HAP-1 (cell line): Measurements from ENCODE around the gene STX12.
"Not testable (repeated sequence)": the region's sequence is repeated elsewhere in the genome, so short reads cannot be mapped to it uniquely, and the experiment has no call there.

Experiments
- DNase-seq, 2 experiments: peaks; one replicate each; pipeline ENCODE4 v3.0.0-alpha.2; 2016 to 2020; ENCODE audit warnings: low spot score in 2 of 2
- H3K27me3 ChIP-seq: fragments of 250-450 bp; sonication (Bioruptor Pico); 2 replicates; pipeline ENCODE4 v1.5.1; 2020; ENCODE audit warnings: low read depth, mild to moderate bottlenecking, moderate library complexity
- H3K36me3 ChIP-seq: fragments of 250-450 bp; sonication (Bioruptor Pico); replicated peaks from 2 replicates; pipeline ENCODE4 v1.5.1; 2020; ENCODE audit warnings: mild to moderate bottlenecking
- H3K4me1 ChIP-seq: fragments of 250-450 bp; sonication (Bioruptor Pico); 2 replicates; pipeline ENCODE4 v1.5.1; 2020; ENCODE audit warnings: mild to moderate bottlenecking
- H3K4me3 ChIP-seq: fragments of 250-450 bp; sonication (Bioruptor Pico); 2 replicates; pipeline ENCODE4 v1.5.1; 2020; ENCODE audit warnings: mild to moderate bottlenecking, moderate library complexity
- H3K9me3 ChIP-seq: fragments of 250-450 bp; sonication (Bioruptor Pico); 2 replicates; pipeline ENCODE4 v1.5.1; 2020; ENCODE audit warnings: mild to moderate bottlenecking, moderate library complexity
- in situ Hi-C: fragments of 300-500 bp; cut with MboI; formaldehyde crosslinking; loops from 3 replicates; pipeline ENCODE4 v1.14.3; 2020; ENCODE audit warnings: low sequenced_read_pairs, inconsistent platforms, mixed read lengths

Gene STX12

GRCh38 chr1:27787895-27788294 is 14.9 kb downstream of the STX12 start:
- Histone ChIP-seq H3K9me3 (no peaks in the 10 kb centered on the region), H3K36me3 (0 out of 2 replicates have a peak, but pooled peaks cover 5% of the 10 kb centered on the region), H3K4me3 (no peak overlapping the region), H3K4me1 (no peaks in the 10 kb centered on the region), H3K27me3 (no peaks in the 10 kb centered on the region)
- DNase-seq = no peak
- in situ Hi-C loops = no loop called here

DNA sequence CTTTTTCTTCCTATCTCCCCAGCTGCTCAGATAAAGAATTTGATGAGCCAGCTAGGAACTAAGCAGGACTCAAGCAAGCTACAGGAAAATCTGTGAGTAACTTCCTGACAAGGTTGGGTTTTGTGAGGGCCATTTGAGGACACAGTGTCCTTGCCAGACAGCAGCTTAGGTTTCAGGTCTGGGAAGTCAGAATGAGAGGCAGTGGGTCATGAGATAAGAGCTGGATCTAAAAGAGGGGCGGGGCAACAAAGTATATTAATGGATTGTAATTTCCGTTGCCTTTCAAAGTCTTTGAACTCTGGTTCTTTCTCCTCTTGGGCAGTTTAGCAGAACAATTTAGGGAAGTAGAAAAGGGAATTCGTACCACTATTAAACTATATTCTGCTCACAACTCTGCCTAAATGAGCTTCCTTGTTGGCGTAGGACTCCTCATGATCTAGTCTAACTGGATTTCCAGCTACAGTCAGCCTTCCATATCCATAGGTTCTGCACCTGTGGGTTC is 16.6 kb downstream of the STX12 start:
- H3K4me3 ChIP-seq = no peak overlapping the region
- in situ Hi-C loops = no loop called here
- no peak for DNase-seq
- 0 out of 2 replicates have a peak, but pooled peaks cover 5% of the 10 kb centered on the region for H3K36me3 ChIP-seq
- H3K27me3 ChIP-seq = no peaks in the 10 kb centered on the region
- H3K9me3 ChIP-seq = no peaks in the 10 kb centered on the region
- no peaks in the 10 kb centered on the region for H3K4me1 ChIP-seq

GRCh38 chr1:27790270-27790669 is 17.3 kb downstream of the STX12 start:
- in situ Hi-C loops, H3K9me3 ChIP-seq, H3K4me1 ChIP-seq, H3K36me3 ChIP-seq, DNase-seq, H3K4me3 ChIP-seq, H3K27me3 ChIP-seq: not testable (repeated sequence)

GRCh38 chr1:27795601-27796000 is 22.6 kb downstream of the STX12 start:
- Histone ChIP-seq H3K36me3 (peaks cover 14% of the 10 kb centered on the region; the same call in 1 of the 2 replicates), H3K27me3 (no peaks in the 10 kb centered on the region), H3K9me3 (no peaks in the 10 kb centered on the region), H3K4me3 (no peak overlapping the region), H3K4me1 (no peaks in the 10 kb centered on the region)
- in situ Hi-C loops = no loop called here
- no peak for DNase-seq

DNA sequence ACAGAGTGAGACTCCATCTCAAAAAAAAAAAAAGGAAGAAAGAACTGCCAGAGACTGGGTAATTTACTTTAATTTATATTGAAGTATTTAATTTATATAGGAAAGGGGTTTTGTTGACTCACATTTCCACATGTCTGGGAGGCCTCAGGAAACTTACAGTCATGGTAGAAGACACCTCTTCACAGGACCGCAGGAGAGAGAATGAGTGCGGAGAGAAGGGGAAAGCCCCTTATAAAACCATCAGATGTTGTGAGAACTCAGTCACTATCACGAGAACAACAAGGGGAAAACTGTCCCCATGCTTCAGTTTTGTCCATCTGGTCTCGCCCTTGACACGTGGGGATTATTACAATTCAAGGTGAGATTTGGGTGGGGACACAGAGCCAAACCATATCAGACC is 31.8 kb downstream of the STX12 start:
- Histone ChIP-seq H3K4me1 (no peaks in the 10 kb centered on the region), H3K9me3 (no peaks in the 10 kb centered on the region), H3K4me3 (no peak overlapping the region), H3K36me3 (peaks cover 5% of the 10 kb centered on the region; the same call in 1 of the 2 replicates), H3K27me3 (no peaks in the 10 kb centered on the region)
- DNase-seq = no peak
- in situ Hi-C loops = no loop called here

DNA sequence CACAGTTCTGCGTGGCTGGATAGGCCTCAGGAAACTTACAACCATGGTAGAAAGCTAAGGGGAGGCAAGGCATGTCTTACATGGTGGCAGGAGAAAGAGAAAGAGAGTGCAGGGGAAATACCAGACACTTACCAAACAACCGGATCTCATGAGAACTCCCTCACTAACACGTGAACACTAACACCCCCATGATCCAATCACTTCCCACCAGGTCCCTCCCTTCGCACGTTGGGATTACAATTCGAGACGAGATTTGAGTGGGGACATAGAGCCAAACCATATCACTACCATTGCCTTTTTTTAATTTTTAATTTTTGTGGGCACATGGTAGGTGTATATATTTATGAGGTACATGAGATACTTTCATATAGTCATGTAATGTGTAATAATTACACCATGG is 33.7 kb downstream of the STX12 start:
- H3K36me3 ChIP-seq = peaks cover 8% of the 10 kb centered on the region; the same call in 1 of the 2 replicates
- H3K4me3 ChIP-seq = no peak overlapping the region
- H3K27me3 ChIP-seq = no peaks in the 10 kb centered on the region
- in situ Hi-C loops = no loop called here
- no peaks in the 10 kb centered on the region for H3K9me3 ChIP-seq
- no peaks in the 10 kb centered on the region for H3K4me1 ChIP-seq
- DNase-seq = no peak

- H3K9me3 ChIP-seq = no peaks in the 10 kb centered on the region
- H3K27me3 ChIP-seq = no peaks in the 10 kb centered on the region
- DNase-seq = no peak
- H3K36me3 ChIP-seq = peaks cover 8% of the 10 kb centered on the region; the same call in 1 of the 2 replicates
- no peaks in the 10 kb centered on the region for H3K4me1 ChIP-seq
- no peak overlapping the region for H3K4me3 ChIP-seq
- in situ Hi-C loops = no loop called here
Observed at GRCh38 chr1:27807385-27807784, 34.4 kb downstream of the STX12 start.

- DNase-seq, H3K9me3 ChIP-seq, in situ Hi-C loops, H3K36me3 ChIP-seq, H3K4me1 ChIP-seq, H3K27me3 ChIP-seq, H3K4me3 ChIP-seq: not testable (repeated sequence)
Observed at GRCh38 chr1:27808131-27808530, 35.1 kb downstream of the STX12 start.

- H3K27me3 ChIP-seq = no peaks in the 10 kb centered on the region
- H3K4me3 ChIP-seq = no peak overlapping the region
- no peak for DNase-seq
- H3K4me1 ChIP-seq = no peaks in the 10 kb centered on the region
- peaks cover 8% of the 10 kb centered on the region; the same call in 1 of the 2 replicates for H3K36me3 ChIP-seq
- H3K9me3 ChIP-seq = no peaks in the 10 kb centered on the region
- in situ Hi-C loops = no loop called here
Observed at GRCh38 chr1:27809883-27810282, 36.9 kb downstream of the STX12 start.

GRCh38 chr1:27811741-27812500 is 38.9 kb downstream of the STX12 start:
- H3K4me1 ChIP-seq = no peaks in the 10 kb centered on the region; the same call in 1 of the 2 replicates
- H3K36me3 ChIP-seq = 0 out of 2 replicates have a peak, but pooled peaks cover 3% of the 10 kb centered on the region
- no peaks in the 10 kb centered on the region for H3K9me3 ChIP-seq
- no peaks in the 10 kb centered on the region for H3K27me3 ChIP-seq
- in situ Hi-C loops = no loop called here
- no peak overlapping the region for H3K4me3 ChIP-seq
- DNase-seq = no peak

DNA sequence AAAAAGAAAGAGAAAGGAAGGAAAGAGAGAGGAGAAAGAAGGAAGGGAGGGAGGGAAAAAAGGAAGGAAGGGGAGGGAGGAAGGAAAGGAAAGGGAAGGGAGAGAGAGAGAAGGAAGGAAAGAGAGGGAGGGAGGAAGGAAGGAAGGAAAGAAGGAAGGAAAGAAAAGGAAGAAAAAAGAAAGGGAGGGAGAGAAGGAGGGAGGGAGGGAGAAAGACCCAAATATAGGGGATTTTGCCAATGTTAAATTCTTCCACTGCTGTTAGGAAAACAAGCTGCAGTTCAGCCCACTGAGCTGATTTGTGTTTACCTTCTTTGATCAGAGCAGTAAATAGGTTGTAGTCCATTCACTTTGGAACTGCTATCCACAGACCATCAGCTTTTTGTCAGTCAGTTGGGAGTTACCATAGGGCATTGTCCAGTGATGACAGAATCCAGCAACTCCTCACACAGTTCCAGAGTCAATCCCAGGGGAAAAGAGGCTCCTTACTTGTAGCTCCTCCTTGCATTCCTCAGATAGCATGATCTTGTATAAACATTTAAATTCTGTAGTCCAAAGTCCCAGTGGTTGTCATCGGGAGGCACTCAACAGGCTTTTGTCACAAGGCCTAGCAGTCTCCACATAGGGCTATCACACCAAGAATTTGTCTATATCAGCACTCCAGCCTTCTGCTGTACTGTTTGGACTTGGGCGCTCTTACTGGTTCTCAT is 44.1 kb downstream of the STX12 start:
- DNase-seq = peak in 1 of 2 experiments; percentile 20
- in situ Hi-C loops = no loop called here
- Histone ChIP-seq H3K4me1 (no peaks in the 10 kb centered on the region; the same call in 1 of the 2 replicates), H3K27me3 (no peaks in the 10 kb centered on the region), H3K4me3 (no peak overlapping the region), H3K36me3 (peaks cover 14% of the 10 kb centered on the region), H3K9me3 (no peaks in the 10 kb centered on the region)

- in situ Hi-C loops = no loop called here
- Histone ChIP-seq H3K36me3 (peaks cover 18% of the 10 kb centered on the region), H3K4me3 (no peak overlapping the region)
Observed at GRCh38 chr1:27821761-27822315, 48.8 kb downstream of the STX12 start.

GRCh38 chr1:27823784-27824183 is 50.8 kb downstream of the STX12 start:
- Histone ChIP-seq H3K36me3 (peaks cover 13% of the 10 kb centered on the region), H3K9me3 (no peaks in the 10 kb centered on the region), H3K4me3 (no peak overlapping the region), H3K4me1 (no peaks in the 10 kb centered on the region), H3K27me3 (no peaks in the 10 kb centered on the region)
- DNase-seq = no peak
- in situ Hi-C loops = no loop called here

More at GRCh38 chr1:27821761-27822315, 48.8 kb downstream of the STX12 start:
- Histone ChIP-seq H3K9me3 (no peaks in the 10 kb centered on the region), H3K27me3 (no peaks in the 10 kb centered on the region), H3K4me1 (no peaks in the 10 kb centered on the region; the same call in 1 of the 2 replicates)
- no peak for DNase-seq

GRCh38 chr1:27824411-27824810 is 51.4 kb downstream of the STX12 start:
- H3K36me3 ChIP-seq = peaks cover 13% of the 10 kb centered on the region
- no peak overlapping the region for H3K4me3 ChIP-seq
- no peak for DNase-seq
- no peaks in the 10 kb centered on the region for H3K9me3 ChIP-seq
- in situ Hi-C loops = no loop called here
- H3K4me1 ChIP-seq = no peaks in the 10 kb centered on the region
- H3K27me3 ChIP-seq = no peaks in the 10 kb centered on the region
